SK-N-SH treated with all-trans-retinoic acid at 6 μM for 48 hours (cell line): ENCODE data around the gene TIMM17B.

Experiments
- ATAC-seq: fragments of 200-7000 bp; cut with Tn5 transposase; 3 replicates; pipeline ENCODE4 v1.9.1; 2020; ENCODE audit warnings: mild to moderate bottlenecking, moderate library complexity
- ARNTL ChIP-seq: fragments of 450-650 bp; formaldehyde crosslinking; IDR thresholded peaks from 2 replicates; pipeline ENCODE4 v1.5.0; 2020; ENCODE audit warnings: low read depth, mild to moderate bottlenecking, moderate library complexity, borderline replicate concordance
- BACH2 ChIP-seq: fragments of 250-450 bp; sonication (Bioruptor Pico); IDR thresholded peaks from 2 replicates; pipeline ENCODE4 v1.9.0; 2021; ENCODE audit warnings: mild to moderate bottlenecking, borderline replicate concordance
- CSDC2 ChIP-seq: fragments of 250-450 bp; sonication (Bioruptor Pico); IDR thresholded peaks from 2 replicates; pipeline ENCODE4 v1.5.0; 2020; ENCODE audit warnings: mild to moderate bottlenecking, moderate library complexity
- ESRRG ChIP-seq: fragments of 250-450 bp; sonication (Bioruptor Pico); IDR thresholded peaks from 2 replicates; pipeline ENCODE4 v1.6.1; 2021; ENCODE audit warnings: mild to moderate bottlenecking
- OSR1 ChIP-seq: fragments of 250-450 bp; sonication (Bioruptor Pico); IDR thresholded peaks from 2 replicates; pipeline ENCODE4 v1.8.0; 2022; ENCODE audit warnings: moderate library complexity, mild to moderate bottlenecking, inconsistent platforms
- TCF4 ChIP-seq: fragments of 250-450 bp; sonication (Bioruptor Pico); IDR thresholded peaks from 2 replicates; pipeline ENCODE4 v1.8.0; 2021; ENCODE audit warnings: mild to moderate bottlenecking, moderate library complexity, borderline replicate concordance
- ZC3H10 ChIP-seq: fragments of 250-450 bp; sonication (Bioruptor Pico); IDR thresholded peaks from 2 replicates; pipeline ENCODE4 v1.5.1; 2021; ENCODE audit warnings: mild to moderate bottlenecking, moderate library complexity
- ZFP3 ChIP-seq: fragments of 250-450 bp; sonication (Bioruptor Pico); IDR thresholded peaks from 2 replicates; pipeline ENCODE4 v1.5.0; 2020; ENCODE audit warnings: mild to moderate bottlenecking, moderate library complexity
- ZNF565 ChIP-seq: fragments of 450-650 bp; formaldehyde crosslinking; conservative IDR thresholded peaks from 2 replicates; pipeline ENCODE4 v1.5.0; 2020; ENCODE audit warnings: low read depth, mild to moderate bottlenecking, moderate library complexity
- ZNF70 ChIP-seq: fragments of 450-650 bp; formaldehyde crosslinking; IDR thresholded peaks from 2 replicates; pipeline ENCODE4 v1.5.0; 2020; ENCODE audit warnings: mild to moderate bottlenecking, moderate library complexity
- ZNF8 ChIP-seq: fragments of 450-650 bp; formaldehyde crosslinking; IDR thresholded peaks from 2 replicates; pipeline ENCODE4 v1.5.0; 2020; ENCODE audit warnings: mild to moderate bottlenecking, moderate library complexity
- TF ChIP-seq, protein P1 (sequence below): fragments of 250-450 bp; sonication (Bioruptor Pico); IDR thresholded peaks from 2 replicates; pipeline ENCODE4 v1.8.0; 2021; ENCODE audit warnings: low read depth, mild to moderate bottlenecking, moderate library complexity, borderline replicate concordance
- TF ChIP-seq, protein P2 (sequence below): fragments of 250-450 bp; sonication (Bioruptor Pico); IDR thresholded peaks from 2 replicates; pipeline ENCODE4 v1.8.0; 2020; ENCODE audit warnings: mild to moderate bottlenecking, moderate library complexity, borderline replicate concordance
- TF ChIP-seq, protein P3 (sequence below): fragments of 250-450 bp; sonication (Bioruptor Pico); IDR thresholded peaks from 2 replicates; pipeline ENCODE4 v1.5.0; 2020; ENCODE audit warnings: mild to moderate bottlenecking, moderate library complexity

Gene TIMM17B

GRCh38 chrX:48914593-48915493 lies 17.3 kb upstream of the TIMM17B start:
- TF ChIP-seq, protein P1, sequence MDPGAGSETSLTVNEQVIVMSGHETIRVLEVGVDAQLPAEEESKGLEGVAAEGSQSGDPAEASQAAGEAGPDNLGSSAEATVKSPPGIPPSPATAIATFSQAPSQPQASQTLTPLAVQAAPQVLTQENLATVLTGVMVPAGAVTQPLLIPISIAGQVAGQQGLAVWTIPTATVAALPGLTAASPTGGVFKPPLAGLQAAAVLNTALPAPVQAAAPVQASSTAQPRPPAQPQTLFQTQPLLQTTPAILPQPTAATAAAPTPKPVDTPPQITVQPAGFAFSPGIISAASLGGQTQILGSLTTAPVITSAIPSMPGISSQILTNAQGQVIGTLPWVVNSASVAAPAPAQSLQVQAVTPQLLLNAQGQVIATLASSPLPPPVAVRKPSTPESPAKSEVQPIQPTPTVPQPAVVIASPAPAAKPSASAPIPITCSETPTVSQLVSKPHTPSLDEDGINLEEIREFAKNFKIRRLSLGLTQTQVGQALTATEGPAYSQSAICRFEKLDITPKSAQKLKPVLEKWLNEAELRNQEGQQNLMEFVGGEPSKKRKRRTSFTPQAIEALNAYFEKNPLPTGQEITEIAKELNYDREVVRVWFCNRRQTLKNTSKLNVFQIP (CRISPR knock-in tag) = no peak
- TF ChIP-seq ZFP3 (no peak), OSR1 (CRISPR knock-in tag) (no peak), ZNF8 (no peak)
- ATAC-seq = no peak

DNA sequence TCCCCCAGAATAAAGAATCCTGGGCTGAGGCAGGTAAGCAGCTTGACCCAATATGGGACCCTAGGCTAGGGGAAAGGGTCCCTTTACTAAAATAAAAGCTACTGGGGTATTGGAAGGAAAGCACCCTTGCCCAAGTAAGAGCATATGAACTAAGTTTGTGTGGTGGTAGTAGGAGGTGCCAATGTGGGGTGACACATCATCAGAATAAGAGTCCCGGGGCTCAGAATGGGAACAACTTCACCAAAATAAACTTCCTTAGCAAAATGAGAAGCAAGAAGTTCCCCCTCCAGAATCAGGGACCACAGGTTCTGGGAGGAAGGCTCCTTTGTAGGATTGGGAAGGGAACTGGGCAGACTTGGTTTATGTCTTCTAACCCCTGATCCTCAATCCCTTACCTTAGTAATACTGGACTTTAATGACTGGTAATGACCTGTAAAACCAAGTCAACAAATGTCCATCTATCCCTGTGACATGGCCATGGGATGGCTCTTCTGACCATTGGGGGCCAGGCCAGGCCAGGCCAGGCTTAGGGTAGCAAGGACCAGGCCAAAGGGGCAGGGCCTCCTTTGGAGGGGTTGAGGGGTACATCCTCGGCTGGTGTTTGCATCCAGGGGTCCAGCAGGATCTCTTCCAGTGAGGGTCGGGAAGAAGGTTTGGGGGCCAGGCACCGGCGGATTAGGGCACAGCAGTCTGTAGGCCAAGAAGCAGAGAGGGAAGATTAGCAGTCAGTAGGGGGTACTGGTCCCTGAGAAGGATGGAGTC lies 16.2 kb upstream of the TIMM17B start:
- no peak for TF ChIP-seq BACH2 (CRISPR knock-in tag)
- ATAC-seq = no peak

- no peak for TF ChIP-seq ESRRG (CRISPR knock-in tag)
- ATAC-seq = peak; percentile 94
Measured at GRCh38 chrX:48911412-48912182, 14.0 kb upstream of the TIMM17B start, which contains the start of gene SLC35A2. Gene SLC35A2, minus strand, starts transcription at chrX:48911646. Its CDS starts 10 bp downstream, at chrX:48911636.

DNA sequence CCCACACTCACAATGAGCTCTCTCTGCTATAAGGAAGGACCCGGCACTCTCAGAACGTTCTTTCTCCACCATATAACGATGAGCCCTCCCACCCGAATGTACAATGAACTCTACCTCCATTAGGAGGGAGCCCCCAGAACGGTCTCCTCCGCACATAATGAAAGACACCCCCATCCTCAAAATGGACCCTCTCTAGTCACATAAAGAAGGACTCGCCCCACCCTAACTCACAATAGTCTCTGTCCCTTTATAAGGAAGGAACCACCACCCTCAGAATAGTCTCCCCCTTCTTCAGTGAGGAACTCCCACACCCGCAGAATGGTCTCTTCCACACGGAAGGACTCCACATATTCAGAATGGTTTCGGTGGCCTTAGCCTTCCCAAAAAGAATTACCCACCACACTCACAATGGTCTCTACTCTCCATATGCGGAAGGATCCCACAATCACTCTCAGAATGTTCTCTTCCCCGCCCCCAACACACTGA lies 13.4 kb upstream of the TIMM17B start:
- peak; percentile 17 for ATAC-seq
- TF ChIP-seq TCF4 (CRISPR knock-in tag) = no peak
- TF ChIP-seq BACH2 (CRISPR knock-in tag) = no peak
- TF ChIP-seq ZNF565 (CRISPR knock-in tag) = no peak
- TF ChIP-seq, protein P2, sequence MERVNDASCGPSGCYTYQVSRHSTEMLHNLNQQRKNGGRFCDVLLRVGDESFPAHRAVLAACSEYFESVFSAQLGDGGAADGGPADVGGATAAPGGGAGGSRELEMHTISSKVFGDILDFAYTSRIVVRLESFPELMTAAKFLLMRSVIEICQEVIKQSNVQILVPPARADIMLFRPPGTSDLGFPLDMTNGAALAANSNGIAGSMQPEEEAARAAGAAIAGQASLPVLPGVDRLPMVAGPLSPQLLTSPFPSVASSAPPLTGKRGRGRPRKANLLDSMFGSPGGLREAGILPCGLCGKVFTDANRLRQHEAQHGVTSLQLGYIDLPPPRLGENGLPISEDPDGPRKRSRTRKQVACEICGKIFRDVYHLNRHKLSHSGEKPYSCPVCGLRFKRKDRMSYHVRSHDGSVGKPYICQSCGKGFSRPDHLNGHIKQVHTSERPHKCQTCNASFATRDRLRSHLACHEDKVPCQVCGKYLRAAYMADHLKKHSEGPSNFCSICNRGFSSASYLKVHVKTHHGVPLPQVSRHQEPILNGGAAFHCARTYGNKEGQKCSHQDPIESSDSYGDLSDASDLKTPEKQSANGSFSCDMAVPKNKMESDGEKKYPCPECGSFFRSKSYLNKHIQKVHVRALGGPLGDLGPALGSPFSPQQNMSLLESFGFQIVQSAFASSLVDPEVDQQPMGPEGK (CRISPR knock-in tag) = no peak
- TF ChIP-seq CSDC2 = no peak
- TF ChIP-seq ZNF70 (CRISPR knock-in tag) = no peak
- TF ChIP-seq, protein P3, sequence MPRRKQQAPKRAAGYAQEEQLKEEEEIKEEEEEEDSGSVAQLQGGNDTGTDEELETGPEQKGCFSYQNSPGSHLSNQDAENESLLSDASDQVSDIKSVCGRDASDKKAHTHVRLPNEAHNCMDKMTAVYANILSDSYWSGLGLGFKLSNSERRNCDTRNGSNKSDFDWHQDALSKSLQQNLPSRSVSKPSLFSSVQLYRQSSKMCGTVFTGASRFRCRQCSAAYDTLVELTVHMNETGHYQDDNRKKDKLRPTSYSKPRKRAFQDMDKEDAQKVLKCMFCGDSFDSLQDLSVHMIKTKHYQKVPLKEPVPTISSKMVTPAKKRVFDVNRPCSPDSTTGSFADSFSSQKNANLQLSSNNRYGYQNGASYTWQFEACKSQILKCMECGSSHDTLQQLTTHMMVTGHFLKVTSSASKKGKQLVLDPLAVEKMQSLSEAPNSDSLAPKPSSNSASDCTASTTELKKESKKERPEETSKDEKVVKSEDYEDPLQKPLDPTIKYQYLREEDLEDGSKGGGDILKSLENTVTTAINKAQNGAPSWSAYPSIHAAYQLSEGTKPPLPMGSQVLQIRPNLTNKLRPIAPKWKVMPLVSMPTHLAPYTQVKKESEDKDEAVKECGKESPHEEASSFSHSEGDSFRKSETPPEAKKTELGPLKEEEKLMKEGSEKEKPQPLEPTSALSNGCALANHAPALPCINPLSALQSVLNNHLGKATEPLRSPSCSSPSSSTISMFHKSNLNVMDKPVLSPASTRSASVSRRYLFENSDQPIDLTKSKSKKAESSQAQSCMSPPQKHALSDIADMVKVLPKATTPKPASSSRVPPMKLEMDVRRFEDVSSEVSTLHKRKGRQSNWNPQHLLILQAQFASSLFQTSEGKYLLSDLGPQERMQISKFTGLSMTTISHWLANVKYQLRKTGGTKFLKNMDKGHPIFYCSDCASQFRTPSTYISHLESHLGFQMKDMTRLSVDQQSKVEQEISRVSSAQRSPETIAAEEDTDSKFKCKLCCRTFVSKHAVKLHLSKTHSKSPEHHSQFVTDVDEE (CRISPR knock-in tag) = no peak
- TF ChIP-seq ZC3H10 = no peak
- TF ChIP-seq ARNTL = no peak
- TF ChIP-seq ZFP3 = no peak
- TF ChIP-seq, protein P1 (CRISPR knock-in tag) = no peak
